K562 (cell line): Measurements from ENCODE around the gene LAIR1. TPM values are rescaled to one million over a fixed set of nuclear protein-coding genes. Genes with fewer than 3 reads are reported as not detected.

ENCODE experiments used
- ATAC-seq: fragments of 200-7000 bp; cut with Tn5 transposase; 3 replicates; pipeline ENCODE4 v1.9.1; 2020; ENCODE audit warnings: moderate library complexity
- BruUV-seq: library from RNA; stranded (reverse); fragments of 400-500 nt; replicated peaks from 2 replicates; lab custom pipeline; 2021; lab: Mats Ljungman, UMichigan
- CTCF ChIA-PET: fragments of 300-600 bp; formaldehyde crosslinking; extraction: SDS; loops from one replicate; lab custom pipeline; 2021; ENCODE audit warnings: low intra/inter-chr PET ratio; lab: Yijun Ruan, JAX
- POLR2A ChIA-PET: fragments of 300-600, 350-650 bp; sonication (Branson Sonifier 250); formaldehyde crosslinking; extraction: SDS; loops from one replicate; lab custom pipeline; 2021; ENCODE audit warnings: antibody characterized with exemption, inconsistent platforms; lab: Yijun Ruan, JAX
- DNase-seq, 4 experiments: peaks; one replicate each; pipeline versions ENCODE4 v3.0.0 to v3.0.0-alpha.2; 2011 to 2018; ENCODE audit warnings: low spot score in 3 of 4, mixed read lengths in 3 of 4; ENCODE audit errors: extremely low read depth in 1 of 4
- FAIRE-seq: peaks from 2 replicates; lab custom pipeline; 2011; peaks lifted over from hg19 to GRCh38; lab: Jason Lieb, UNC
- H2AFZ ChIP-seq: 2 replicates; pipeline ENCODE4 v1.6.0; 2011; ENCODE audit warnings: low read depth, low read length, control low read depth, inconsistent platforms
- H3K27ac ChIP-seq: fragments of 200-600 bp; 3 replicates; pipeline ENCODE4 v1.8.0; 2011; ENCODE audit warnings: low read depth, mild to moderate bottlenecking, control low read depth, inconsistent platforms, low read length, moderate library complexity, mixed read lengths; ENCODE audit errors: extremely low read depth
- H3K27me3 ChIP-seq, 2 experiments: fragments of 300-600 bp in 1 of 2; 2 replicates in 1 of 2; 3 replicates in 1 of 2; pipeline versions ENCODE4 v1.6.0 to v1.8.0; 2011; ENCODE audit warnings: inconsistent platforms in 2 of 2, low read length in 2 of 2, mild to moderate bottlenecking in 1 of 2, mixed read lengths in 1 of 2, moderate library complexity in 1 of 2; ENCODE audit not compliant: control insufficient read depth in 2 of 2, insufficient read depth in 2 of 2
- H3K36me3 ChIP-seq: fragments of 300-600 bp; 3 replicates; pipeline ENCODE4 v1.8.0; 2011; ENCODE audit warnings: mild to moderate bottlenecking, low read length, inconsistent platforms; ENCODE audit not compliant: control insufficient read depth, insufficient read depth
- H3K4me1 ChIP-seq, 2 experiments: fragments of 200-600 bp in 1 of 2; replicated peaks in 1 of 2; 2 replicates in 1 of 2; 3 replicates in 1 of 2; pipeline versions ENCODE4 v1.5.1 to v1.8.0; 2011; ENCODE audit warnings: inconsistent platforms in 2 of 2, low read length in 2 of 2, mild to moderate bottlenecking in 1 of 2, mixed read lengths in 1 of 2, moderate library complexity in 1 of 2; ENCODE audit not compliant: control insufficient read depth in 2 of 2, insufficient read depth in 2 of 2
- H3K4me2 ChIP-seq: 2 replicates; pipeline ENCODE4 v1.6.1; 2011; ENCODE audit warnings: low read length, control low read depth, inconsistent platforms, mixed read lengths; ENCODE audit not compliant: insufficient read depth
- H3K4me3 ChIP-seq: fragments of 200-600 bp; sonication (generic), shearing (Covaris generic); 2 replicates; pipeline ENCODE4 v1.5.1; 2016; ENCODE audit warnings: control low read depth, inconsistent platforms
- H3K79me2 ChIP-seq: fragments of 200-600 bp; 3 replicates; pipeline ENCODE4 v1.8.0; 2011; ENCODE audit warnings: low read length, inconsistent platforms; ENCODE audit not compliant: control insufficient read depth, insufficient read depth
- H3K9ac ChIP-seq, 2 experiments: 2 replicates each; pipeline versions ENCODE4 v1.6.0 to v1.6.1; 2011; ENCODE audit warnings: low read depth in 2 of 2, low read length in 2 of 2, control low read depth in 1 of 2, inconsistent platforms in 1 of 2, mild to moderate bottlenecking in 1 of 2, mixed read lengths in 1 of 2; ENCODE audit not compliant: insufficient read depth in 1 of 2
- H3K9me1 ChIP-seq: one replicate; pipeline ENCODE4 v1.6.0; 2011; ENCODE audit warnings: inconsistent platforms, mild to moderate bottlenecking, low read length, moderate library complexity; ENCODE audit not compliant: control insufficient read depth, insufficient read depth
- H3K9me3 ChIP-seq: replicated peaks from 2 replicates; pipeline ENCODE4 v1.5.1; 2011; ENCODE audit warnings: low read depth, low read length, inconsistent platforms; ENCODE audit not compliant: control insufficient read depth, insufficient read depth
- H4K20me1 ChIP-seq: replicated peaks from 2 replicates; pipeline ENCODE4 v1.6.1; 2011; ENCODE audit warnings: low read length, inconsistent platforms, mixed read lengths; ENCODE audit not compliant: control insufficient read depth, insufficient read depth
- ARID2 ChIP-seq: fragments of 450-650 bp; IDR thresholded peaks from 2 replicates; pipeline ENCODE4 v1.6.1; 2017; ENCODE audit warnings: antibody characterized with exemption, mild to moderate bottlenecking
- CBX2 ChIP-seq: fragments of 200-600 bp; sonication (generic); IDR thresholded peaks from one replicate; pipeline ENCODE4 v1.6.1; 2012; ENCODE audit warnings: mild to moderate bottlenecking, low read length, inconsistent platforms; ENCODE audit not compliant: insufficient read depth, poor library complexity, severe bottlenecking
- DDX20 ChIP-seq: fragments of 450-650 bp; IDR thresholded peaks from 2 replicates; pipeline ENCODE4 v1.6.1; 2016; ENCODE audit warnings: missing genetic modification characterization, low read depth, mild to moderate bottlenecking, missing compliant biosample characterization, moderate library complexity
- ELF1 ChIP-seq: fragments of 200-800 bp; sonication (Bioruptor generic); IDR thresholded peaks from 2 replicates; pipeline ENCODE4 v1.6.1; 2016; ENCODE audit warnings: missing genetic modification characterization, missing compliant biosample characterization
- KLF10 ChIP-seq: fragments of 250-450 bp; sonication (Bioruptor Pico); IDR thresholded peaks from 2 replicates; pipeline ENCODE4 v1.6.1; 2021; ENCODE audit warnings: matching md5 sums
- KLF6 ChIP-seq: fragments of 250-450 bp; sonication (Bioruptor Pico); IDR thresholded peaks from 2 replicates; pipeline ENCODE4 v1.4.0; 2020; ENCODE audit warnings: mild to moderate bottlenecking, moderate library complexity, borderline replicate concordance
- MAZ ChIP-seq, 2 experiments: fragments of 450-650 bp in 1 of 2; sonication (generic) in 1 of 2; formaldehyde crosslinking; IDR thresholded peaks in 1 of 2; conservative IDR thresholded peaks in 1 of 2; 2 replicates each; pipeline versions ENCODE4 v1.4.0 to v1.5.0; 2020; ENCODE audit warnings: mild to moderate bottlenecking in 1 of 2, missing genetic modification reagents in 1 of 2
- POLR2G ChIP-seq: fragments of 200-400 bp; formaldehyde crosslinking; IDR thresholded peaks from 2 replicates; pipeline ENCODE4 v1.6.1; 2017; ENCODE audit warnings: low read depth, mild to moderate bottlenecking, antibody characterized with exemption, low read length, moderate library complexity
- ZNF12 ChIP-seq: sonication (generic); formaldehyde crosslinking; IDR thresholded peaks from 2 replicates; pipeline ENCODE4 v1.4.0; 2020; ENCODE audit warnings: mild to moderate bottlenecking, missing genetic modification reagents
- ZNF668 ChIP-seq: fragments of 250-450 bp; sonication (Bioruptor Pico); IDR thresholded peaks from 2 replicates; pipeline ENCODE4 v1.8.0; 2022; ENCODE audit warnings: mild to moderate bottlenecking, inconsistent platforms
- ZNF76 ChIP-seq: fragments of 250-450 bp; sonication (Bioruptor Pico); IDR thresholded peaks from 2 replicates; pipeline ENCODE4 v1.4.0; 2020; ENCODE audit warnings: mild to moderate bottlenecking, moderate library complexity, borderline replicate concordance
- WGBS: fragments of 100-300 bp; shearing (Covaris generic); methylation state at CpG from one replicate; pipeline ENCODE4 v1.1.6; 2016; ENCODE audit warnings: low coverage, mixed read lengths; ENCODE audit not compliant: insufficient coverage; ENCODE audit errors: missing lambda C conversion rate; 5-methylcytosine and 5-hydroxymethylcytosine counted together
- in situ Hi-C: fragments of 300-500 bp; cut with MboI; formaldehyde crosslinking; loops from 4 replicates; pipeline ENCODE4 v1.15.0; 2018; ENCODE audit warnings: inconsistent platforms, mixed read lengths
- intact Hi-C: fragments of 100-400 bp; cut with micrococcal nuclease; formaldehyde crosslinking; loops from 2 replicates; pipeline ENCODE4 v1.14.2; 2022
- polyA plus RNA-seq, 8 experiments: library from polyadenylated mRNA; depleted of rRNA in 4 of 8; stranded (reverse) in 5 of 8; unstranded in 3 of 8; fragments of >200 nt; fragmentation: Nextera tagmentation in 2 of 8; fragmentation: Illumina TruSeq in 1 of 8; extraction: Ambion mirVana in 2 of 8; extraction: Trizol in 1 of 8; gene quantifications; 2 replicates each; pipeline versions ENCODE4 v1.2.1 to v1.2.3, GENCODE V29; 2011 to 2014; ENCODE audit warnings: inconsistent platforms in 1 of 8, missing spikeins in 1 of 8
- total RNA-seq, 7 experiments: library from RNA; depleted of rRNA in 6 of 7; stranded (reverse); fragments of >200 nt in 6 of 7; fragmentation: Illumina TruSeq in 2 of 7; extraction: Trizol in 2 of 7; gene quantifications; 2 replicates each; pipeline versions ENCODE4 v1.2.1 to v1.2.3, GENCODE V29; 2011 to 2021; ENCODE audit warnings: low replicate concordance in 1 of 7
- TF ChIP-seq, protein P1 (sequence below), 3 experiments: fragments of 200-800 bp in 1 of 3; fragments of 250-450 bp in 1 of 3; fragments of 450-650 bp in 1 of 3; sonication (Bioruptor Pico) in 1 of 3; sonication (Bioruptor generic) in 1 of 3; formaldehyde crosslinking in 1 of 3; IDR thresholded peaks; 2 replicates each; pipeline versions ENCODE4 v1.6.1 to v1.8.0; 2016 to 2022; ENCODE audit warnings: mild to moderate bottlenecking in 2 of 3, missing genetic modification characterization in 2 of 3, missing compliant biosample characterization in 1 of 3, moderate library complexity in 1 of 3
- TF ChIP-seq, protein P2 (sequence below): fragments of 250-450 bp; sonication (Bioruptor Pico); IDR thresholded peaks from 2 replicates; pipeline ENCODE4 v1.5.0; 2021

LAIR1 gene
- total and polyA plus RNA-seq, 9 of the 15 experiments (the other 6 are each of a cell fraction or from before 2014, with no cell fraction given), result 0.12 to 0.54 (median 0.24) TPM; not detected in 6

DNA sequence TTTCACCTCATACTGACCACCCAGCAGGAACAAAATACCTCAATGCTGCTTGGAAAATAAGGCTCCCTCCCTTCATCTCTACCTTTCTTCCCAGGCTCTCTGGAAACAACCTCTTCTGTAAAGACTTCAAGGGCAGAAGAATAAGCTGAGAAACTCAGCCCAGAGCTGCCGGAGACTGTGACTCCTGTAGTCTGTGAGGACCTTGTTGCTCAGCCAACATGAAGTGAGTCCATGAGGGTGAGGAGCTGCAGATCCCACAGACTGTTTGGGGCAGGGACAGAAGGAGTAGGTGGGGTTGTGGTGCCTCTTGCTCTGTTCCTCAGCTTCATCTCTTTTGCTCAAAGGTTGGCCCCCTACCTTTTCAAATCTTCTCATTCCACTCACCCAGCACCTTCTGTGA is 59.6 kb downstream of the LAIR1 start:
- no peak overlapping the region for H3K27ac ChIP-seq
- POLR2A ChIA-PET, result no interaction called here
- no peak overlapping the region for H2AFZ ChIP-seq
- no peaks in the 10 kb centered on the region for H4K20me1 ChIP-seq
- no peaks in the 10 kb centered on the region for H3K4me1 ChIP-seq
- 0% methylated on average over 1 of the region's 1 CpG for WGBS
- peaks cover 4 to 11% of the 10 kb centered on the region in 2 experiments; a peak in 2 of 5 replicates for H3K27me3 ChIP-seq
- FAIRE-seq (no peak), DNase-seq (no peak), ATAC-seq (no peak)
- H3K4me3 ChIP-seq, result no peak overlapping the region
- CTCF ChIA-PET, result interaction anchor here (0.6 kb wide), 1 partner anchor 20 kb away, joined by 3 read pairs; no protein-coding TSS in a partner anchor
- no peak for TF ChIP-seq KLF10 (CRISPR knock-in tag)
- TF ChIP-seq POLR2G, result no peak
- no peak for TF ChIP-seq ZNF12 (CRISPR knock-in tag)
- no peak for TF ChIP-seq DDX20 (tag)
- TF ChIP-seq ELF1 (tag), result no peak
- TF ChIP-seq KLF6 (CRISPR knock-in tag), result no peak
- no peak for TF ChIP-seq ZNF668 (CRISPR knock-in tag)
- TF ChIP-seq ARID2, result no peak
- TF ChIP-seq, protein P1, sequence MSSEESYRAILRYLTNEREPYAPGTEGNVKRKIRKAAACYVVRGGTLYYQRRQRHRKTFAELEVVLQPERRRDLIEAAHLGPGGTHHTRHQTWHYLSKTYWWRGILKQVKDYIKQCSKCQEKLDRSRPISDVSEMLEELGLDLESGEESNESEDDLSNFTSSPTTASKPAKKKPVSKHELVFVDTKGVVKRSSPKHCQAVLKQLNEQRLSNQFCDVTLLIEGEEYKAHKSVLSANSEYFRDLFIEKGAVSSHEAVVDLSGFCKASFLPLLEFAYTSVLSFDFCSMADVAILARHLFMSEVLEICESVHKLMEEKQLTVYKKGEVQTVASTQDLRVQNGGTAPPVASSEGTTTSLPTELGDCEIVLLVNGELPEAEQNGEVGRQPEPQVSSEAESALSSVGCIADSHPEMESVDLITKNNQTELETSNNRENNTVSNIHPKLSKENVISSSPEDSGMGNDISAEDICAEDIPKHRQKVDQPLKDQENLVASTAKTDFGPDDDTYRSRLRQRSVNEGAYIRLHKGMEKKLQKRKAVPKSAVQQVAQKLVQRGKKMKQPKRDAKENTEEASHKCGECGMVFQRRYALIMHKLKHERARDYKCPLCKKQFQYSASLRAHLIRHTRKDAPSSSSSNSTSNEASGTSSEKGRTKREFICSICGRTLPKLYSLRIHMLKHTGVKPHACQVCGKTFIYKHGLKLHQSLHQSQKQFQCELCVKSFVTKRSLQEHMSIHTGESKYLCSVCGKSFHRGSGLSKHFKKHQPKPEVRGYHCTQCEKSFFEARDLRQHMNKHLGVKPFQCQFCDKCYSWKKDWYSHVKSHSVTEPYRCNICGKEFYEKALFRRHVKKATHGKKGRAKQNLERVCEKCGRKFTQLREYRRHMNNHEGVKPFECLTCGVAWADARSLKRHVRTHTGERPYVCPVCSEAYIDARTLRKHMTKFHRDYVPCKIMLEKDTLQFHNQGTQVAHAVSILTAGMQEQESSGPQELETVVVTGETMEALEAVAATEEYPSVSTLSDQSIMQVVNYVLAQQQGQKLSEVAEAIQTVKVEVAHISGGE (CRISPR knock-in tag; IDR thresholded peaks at IDR 0.05), result no peak
- TF ChIP-seq, protein P2, sequence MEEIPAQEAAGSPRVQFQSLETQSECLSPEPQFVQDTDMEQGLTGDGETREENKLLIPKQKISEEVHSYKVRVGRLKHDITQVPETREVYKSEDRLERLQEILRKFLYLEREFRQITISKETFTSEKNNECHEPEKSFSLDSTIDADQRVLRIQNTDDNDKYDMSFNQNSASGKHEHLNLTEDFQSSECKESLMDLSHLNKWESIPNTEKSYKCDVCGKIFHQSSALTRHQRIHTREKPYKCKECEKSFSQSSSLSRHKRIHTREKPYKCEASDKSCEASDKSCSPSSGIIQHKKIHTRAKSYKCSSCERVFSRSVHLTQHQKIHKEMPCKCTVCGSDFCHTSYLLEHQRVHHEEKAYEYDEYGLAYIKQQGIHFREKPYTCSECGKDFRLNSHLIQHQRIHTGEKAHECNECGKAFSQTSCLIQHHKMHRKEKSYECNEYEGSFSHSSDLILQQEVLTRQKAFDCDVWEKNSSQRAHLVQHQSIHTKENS (CRISPR knock-in tag), result no peak
- TF ChIP-seq MAZ (CRISPR knock-in tag; conservative IDR thresholded peaks at IDR 0.05 in 1 of 2, IDR thresholded peaks at IDR 0.05 in 1 of 2), result no peak
- TF ChIP-seq CBX2, result no peak
- TF ChIP-seq ZNF76 (CRISPR knock-in tag), result no peak
- no peak overlapping the region for H3K4me2 ChIP-seq
- no peaks in the 10 kb centered on the region for H3K79me2 ChIP-seq
- H3K9me3 ChIP-seq, result no peaks in the 10 kb centered on the region
- no peak overlapping the region for H3K9ac ChIP-seq
- in situ Hi-C loops (no loop called here), intact Hi-C loops (no loop called here)
- H3K9me1 ChIP-seq, result no peaks in the 10 kb centered on the region
- BruUV-seq, result no TSS peak
- no peaks in the 10 kb centered on the region for H3K36me3 ChIP-seq
